ENCODE results near the gene BACH2. TPM values are rescaled to one million over a fixed set of nuclear protein-coding genes. Genes with fewer than 3 reads are reported as not detected.

The BACH2 gene
- total RNA-seq, 1 donor from 2014 or later = 34.1 TPM

DNA sequence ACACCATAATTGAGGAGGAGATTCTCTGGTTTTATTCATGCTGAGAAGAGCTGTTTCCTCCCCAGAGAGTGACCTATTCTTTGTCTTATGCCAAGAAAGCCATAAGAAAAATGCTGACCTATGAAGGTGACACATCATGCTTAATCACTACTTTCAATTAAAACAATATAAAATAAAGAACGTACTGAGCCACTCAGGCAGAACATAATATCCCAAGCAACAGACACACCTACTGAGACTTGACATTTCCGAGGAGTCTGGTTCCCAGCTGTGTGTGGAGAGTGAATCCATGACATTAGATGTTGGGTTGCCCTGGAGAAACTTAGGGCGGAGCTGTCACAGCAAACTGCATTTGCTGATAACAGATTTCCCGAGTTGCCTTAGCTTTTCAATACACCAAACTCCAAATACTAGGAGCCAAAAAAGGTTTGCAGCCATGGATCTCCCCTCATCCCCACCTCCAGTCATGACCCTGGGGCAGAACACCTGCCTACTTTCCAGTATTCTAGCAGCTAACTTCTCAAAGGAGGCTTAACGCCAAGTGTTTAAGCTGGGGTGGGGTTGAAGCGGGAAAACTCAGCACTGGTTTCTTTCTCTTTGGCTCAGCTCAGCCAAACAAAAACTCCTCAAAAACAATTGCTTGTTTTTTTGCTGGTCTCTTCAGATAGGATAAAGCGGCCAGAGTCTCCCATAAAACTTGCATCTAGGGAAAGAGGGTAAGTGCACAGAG is 92.2 kb downstream of the BACH2 start:
- TF ChIP-seq, protein P1, sequence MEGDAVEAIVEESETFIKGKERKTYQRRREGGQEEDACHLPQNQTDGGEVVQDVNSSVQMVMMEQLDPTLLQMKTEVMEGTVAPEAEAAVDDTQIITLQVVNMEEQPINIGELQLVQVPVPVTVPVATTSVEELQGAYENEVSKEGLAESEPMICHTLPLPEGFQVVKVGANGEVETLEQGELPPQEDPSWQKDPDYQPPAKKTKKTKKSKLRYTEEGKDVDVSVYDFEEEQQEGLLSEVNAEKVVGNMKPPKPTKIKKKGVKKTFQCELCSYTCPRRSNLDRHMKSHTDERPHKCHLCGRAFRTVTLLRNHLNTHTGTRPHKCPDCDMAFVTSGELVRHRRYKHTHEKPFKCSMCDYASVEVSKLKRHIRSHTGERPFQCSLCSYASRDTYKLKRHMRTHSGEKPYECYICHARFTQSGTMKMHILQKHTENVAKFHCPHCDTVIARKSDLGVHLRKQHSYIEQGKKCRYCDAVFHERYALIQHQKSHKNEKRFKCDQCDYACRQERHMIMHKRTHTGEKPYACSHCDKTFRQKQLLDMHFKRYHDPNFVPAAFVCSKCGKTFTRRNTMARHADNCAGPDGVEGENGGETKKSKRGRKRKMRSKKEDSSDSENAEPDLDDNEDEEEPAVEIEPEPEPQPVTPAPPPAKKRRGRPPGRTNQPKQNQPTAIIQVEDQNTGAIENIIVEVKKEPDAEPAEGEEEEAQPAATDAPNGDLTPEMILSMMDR (IDR thresholded peaks at IDR 0.05; ENCODE audit: unreplicated experiment) = no peak
- H3K27ac Mint-ChIP-seq = peak overlapping the region; percentile 18
- peaks cover 15% of the 10 kb centered on the region for H3K4me1 Mint-ChIP-seq
- no peak for DNase-seq (ENCODE audit: low spot score in 2 of 2, unreplicated experiment in 2 of 2)
- H3K4me3 Mint-ChIP-seq = no peak overlapping the region
- H3K27me3 Mint-ChIP-seq (ENCODE audit: low read depth) = no peaks in the 10 kb centered on the region
- peaks cover 17% of the 10 kb centered on the region for H3K36me3 Mint-ChIP-seq
- H3K9me3 Mint-ChIP-seq = peaks cover 5% of the 10 kb centered on the region

- Mint-ChIP-seq H3K9me3 (peaks cover 6% of the 10 kb centered on the region), H3K4me3 (no peak overlapping the region)
These were observed 93.0 kb downstream of the BACH2 start for GRCh38 chr6:90203672-90204071.

GRCh38 chr6:90202156-90202555 is 94.5 kb downstream of the BACH2 start:
- Mint-ChIP-seq H3K27me3 (ENCODE audit: low read depth) (no peaks in the 10 kb centered on the region), H3K4me3 (no peak overlapping the region), H3K36me3 (peaks cover 29% of the 10 kb centered on the region), H3K4me1 (peaks cover 15% of the 10 kb centered on the region), H3K27ac (peak overlapping the region; percentile 33), H3K9me3 (peaks cover 15% of the 10 kb centered on the region)
- no peak for DNase-seq (ENCODE audit: low spot score in 2 of 2, unreplicated experiment in 2 of 2)
- TF ChIP-seq, protein P1 (IDR thresholded peaks at IDR 0.05; ENCODE audit: unreplicated experiment) = no peak

More at GRCh38 chr6:90203672-90204071, 93.0 kb downstream of the BACH2 start:
- TF ChIP-seq, protein P1 (IDR thresholded peaks at IDR 0.05; ENCODE audit: unreplicated experiment) = no peak
- Mint-ChIP-seq H3K36me3 (peaks cover 21% of the 10 kb centered on the region), H3K27ac (no peak overlapping the region), H3K4me1 (peaks cover 15% of the 10 kb centered on the region), H3K27me3 (ENCODE audit: low read depth) (no peaks in the 10 kb centered on the region)
- no peak for DNase-seq (ENCODE audit: low spot score in 2 of 2, unreplicated experiment in 2 of 2)

DNA sequence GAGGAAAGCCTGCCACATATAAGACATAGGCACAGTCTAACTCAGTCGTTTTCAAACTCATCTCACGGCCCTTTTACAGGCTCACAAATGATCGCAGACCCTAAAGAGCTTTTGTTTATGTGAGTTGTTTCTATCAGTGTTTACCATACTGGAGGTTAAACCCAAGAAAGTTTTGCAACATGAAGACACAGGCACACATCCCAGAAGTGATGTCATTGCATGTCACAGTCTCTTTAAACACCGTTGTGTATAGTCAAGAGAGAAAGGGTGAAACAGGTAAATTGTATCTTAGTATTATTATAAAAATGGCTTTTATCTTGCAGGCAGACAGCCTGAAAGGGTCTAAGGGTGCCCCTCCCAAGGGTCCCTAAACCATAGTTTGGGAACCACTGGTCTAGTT is 96.7 kb downstream of the BACH2 start:
- H3K27me3 Mint-ChIP-seq (ENCODE audit: low read depth) = no peaks in the 10 kb centered on the region
- H3K27ac Mint-ChIP-seq = no peak overlapping the region
- H3K4me1 Mint-ChIP-seq = peaks cover 28% of the 10 kb centered on the region
- peaks cover 15% of the 10 kb centered on the region for H3K9me3 Mint-ChIP-seq
- peaks cover 24% of the 10 kb centered on the region for H3K36me3 Mint-ChIP-seq
- no peak overlapping the region for H3K4me3 Mint-ChIP-seq
- no peak for DNase-seq (ENCODE audit: low spot score in 2 of 2, unreplicated experiment in 2 of 2)
- TF ChIP-seq, protein P1 (IDR thresholded peaks at IDR 0.05; ENCODE audit: unreplicated experiment) = no peak

- H3K9me3 Mint-ChIP-seq = peaks cover 15% of the 10 kb centered on the region
- TF ChIP-seq, protein P1 (IDR thresholded peaks at IDR 0.05; ENCODE audit: unreplicated experiment) = no peak
- peaks cover 33% of the 10 kb centered on the region for H3K4me1 Mint-ChIP-seq
- no peaks in the 10 kb centered on the region for H3K27me3 Mint-ChIP-seq (ENCODE audit: low read depth)
- DNase-seq (ENCODE audit: low spot score in 2 of 2, unreplicated experiment in 2 of 2) = no peak
- no peak overlapping the region for H3K27ac Mint-ChIP-seq
- peaks cover 24% of the 10 kb centered on the region for H3K36me3 Mint-ChIP-seq
- H3K4me3 Mint-ChIP-seq = no peak overlapping the region
These were observed 97.8 kb downstream of the BACH2 start for GRCh38 chr6:90198758-90199425.

Measured in mesothelial cell of epicardium (in vitro differentiated cells).